Neural progenitor cell (in vitro differentiated cells): ENCODE results near the gene PPIL6.

ENCODE experiments used
- EZH2 ChIP-seq: fragments of 200-600 bp; sonication (generic); IDR thresholded peaks from 2 replicates; pipeline ENCODE4 v1.6.1; 2017; ENCODE audit warnings: antibody characterized with exemption, mild to moderate bottlenecking, moderate library complexity
- TF ChIP-seq, protein P1 (sequence below): fragments of 200-600 bp; sonication (generic); IDR thresholded peaks from 2 replicates; pipeline ENCODE4 v1.5.1; 2017; ENCODE audit warnings: antibody characterized with exemption, mild to moderate bottlenecking

DNA sequence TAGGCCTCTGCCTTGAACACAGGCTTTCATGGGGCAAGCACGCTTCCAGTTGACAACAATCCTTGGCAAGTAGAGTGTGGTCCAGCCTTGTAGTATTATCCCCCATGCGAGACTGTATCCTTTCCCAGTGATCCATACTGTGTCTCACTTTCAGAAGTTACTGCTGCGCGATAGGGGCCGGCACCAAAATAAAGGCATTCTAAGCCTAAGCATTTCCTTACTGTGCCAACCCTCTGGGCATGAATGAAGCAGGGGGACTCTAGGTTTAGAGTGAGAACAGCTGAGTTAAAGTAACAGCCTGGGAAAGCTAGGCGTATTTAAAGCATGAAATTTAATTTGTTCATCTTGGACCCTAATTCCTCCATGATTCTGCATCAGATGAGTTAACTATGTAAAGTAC is 97.5 kb downstream of the PPIL6 start:
- TF ChIP-seq, protein P1, sequence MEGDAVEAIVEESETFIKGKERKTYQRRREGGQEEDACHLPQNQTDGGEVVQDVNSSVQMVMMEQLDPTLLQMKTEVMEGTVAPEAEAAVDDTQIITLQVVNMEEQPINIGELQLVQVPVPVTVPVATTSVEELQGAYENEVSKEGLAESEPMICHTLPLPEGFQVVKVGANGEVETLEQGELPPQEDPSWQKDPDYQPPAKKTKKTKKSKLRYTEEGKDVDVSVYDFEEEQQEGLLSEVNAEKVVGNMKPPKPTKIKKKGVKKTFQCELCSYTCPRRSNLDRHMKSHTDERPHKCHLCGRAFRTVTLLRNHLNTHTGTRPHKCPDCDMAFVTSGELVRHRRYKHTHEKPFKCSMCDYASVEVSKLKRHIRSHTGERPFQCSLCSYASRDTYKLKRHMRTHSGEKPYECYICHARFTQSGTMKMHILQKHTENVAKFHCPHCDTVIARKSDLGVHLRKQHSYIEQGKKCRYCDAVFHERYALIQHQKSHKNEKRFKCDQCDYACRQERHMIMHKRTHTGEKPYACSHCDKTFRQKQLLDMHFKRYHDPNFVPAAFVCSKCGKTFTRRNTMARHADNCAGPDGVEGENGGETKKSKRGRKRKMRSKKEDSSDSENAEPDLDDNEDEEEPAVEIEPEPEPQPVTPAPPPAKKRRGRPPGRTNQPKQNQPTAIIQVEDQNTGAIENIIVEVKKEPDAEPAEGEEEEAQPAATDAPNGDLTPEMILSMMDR = no peak
- no peak for TF ChIP-seq EZH2
